Upper lobe of right lung (tissue), 1 donor: ENCODE measurements around the gene BRME1. TPM values are rescaled to one million over a fixed set of nuclear protein-coding genes. Genes with fewer than 3 reads are reported as not detected.
A peak's percentile ranks its signal among the peaks of the same experiment; 100 is the strongest.

Experiments
- ATAC-seq: fragments of 200-7000 bp; cut with Tn5 transposase; one replicate; pipeline ENCODE4 v1.9.1; 2020; ENCODE audit warnings: mild to moderate bottlenecking, moderate library complexity
- DNase-seq: peaks from one replicate; pipeline ENCODE4 v3.0.0-alpha.2; 2020
- H3K27ac ChIP-seq: fragments of 200-600 bp; one replicate; pipeline ENCODE4 v1.8.0; 2022
- H3K27me3 ChIP-seq: fragments of 200-600 bp; one replicate; pipeline ENCODE4 v1.8.0; 2022; ENCODE audit warnings: mild to moderate bottlenecking
- H3K36me3 ChIP-seq: fragments of 200-600 bp; one replicate; pipeline ENCODE4 v1.8.0; 2022
- H3K4me1 ChIP-seq: fragments of 200-600 bp; one replicate; pipeline ENCODE4 v1.8.0; 2022
- H3K4me3 ChIP-seq: fragments of 200-600 bp; one replicate; pipeline ENCODE4 v1.8.0; 2022; ENCODE audit warnings: mild to moderate bottlenecking
- H3K9me3 ChIP-seq: fragments of 200-600 bp; one replicate; pipeline ENCODE4 v1.8.0; 2022
- intact Hi-C: fragments of 100-400 bp; cut with DNase I; formaldehyde crosslinking; loops from one replicate; pipeline ENCODE4 v1.11.0; 2022
- total RNA-seq: library from RNA; stranded (reverse); fragmentation: NEBNext Ultra II Directional; extraction: Animal tissue kit (Norgen Biotek cat#: 25700); gene quantifications from one replicate; pipeline ENCODE4 v1.2.1, GENCODE V29; 2021
- TF ChIP-seq, protein P1 (sequence below): fragments of 200-600 bp; IDR thresholded peaks from one replicate; pipeline ENCODE4 v1.8.0; 2022; ENCODE audit warnings: antibody characterized with exemption
- donor health status: DM: no; HTN: yes; CAD: no; lungs with severe emphysema.

The BRME1 gene
- total RNA-seq, 1 donor from 2014 or later = 2.0 TPM

DNA sequence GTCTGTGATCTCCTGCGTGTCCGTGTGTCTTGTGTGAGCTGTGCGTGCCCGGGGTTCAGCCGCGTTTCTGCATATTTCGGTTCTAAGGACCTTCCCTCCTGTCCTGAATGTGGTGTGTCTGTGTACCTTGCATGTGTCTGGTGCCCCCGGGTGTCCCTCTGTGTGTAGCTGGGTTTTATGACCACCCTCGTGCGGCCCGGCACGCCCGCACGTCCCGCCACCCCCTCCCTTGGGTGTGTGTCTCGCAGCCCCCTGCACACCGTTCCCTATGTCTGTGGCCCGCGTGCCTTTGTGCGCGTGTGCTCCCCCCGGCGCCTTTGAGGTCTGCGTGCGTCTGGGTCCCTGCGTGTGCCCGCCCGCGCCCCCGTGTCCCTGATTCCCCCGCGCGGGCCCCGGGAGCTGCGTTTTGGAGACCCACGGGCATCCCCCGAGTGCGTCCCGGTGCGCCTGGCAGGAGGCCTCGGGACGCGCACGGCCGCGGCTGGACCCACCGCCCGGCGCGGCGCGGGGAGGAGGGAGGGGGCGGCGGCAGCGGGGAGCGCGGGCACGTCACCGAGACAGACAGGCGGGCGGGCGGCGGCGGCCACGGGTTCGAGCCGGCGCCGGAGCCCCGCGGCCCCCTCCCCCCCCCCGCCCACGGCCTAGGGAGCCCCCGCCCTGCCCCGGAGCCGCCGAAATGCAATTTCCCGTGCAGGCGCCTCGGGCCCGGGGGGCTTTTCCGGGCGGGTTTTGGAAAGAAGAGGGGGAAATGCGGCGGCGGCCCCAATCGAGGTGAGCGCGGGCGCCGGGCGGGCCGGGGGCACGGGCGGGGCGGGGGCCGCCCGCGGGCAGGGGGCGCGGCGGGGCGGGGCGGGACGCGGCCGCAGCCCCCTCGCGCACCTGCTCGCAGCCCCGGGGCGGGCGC, 41.0 kb downstream of the BRME1 start:
- Histone ChIP-seq H3K9me3 (no peaks in the 10 kb centered on the region), H3K4me1 (peaks cover 33% of the 10 kb centered on the region), H3K27me3 (no peaks in the 10 kb centered on the region), H3K4me3 (peak overlapping the region; percentile 61), H3K27ac (peak overlapping the region; percentile 24), H3K36me3 (no peaks in the 10 kb centered on the region)
- ATAC-seq (no peak), DNase-seq (no peak)
- intact Hi-C loops = loop anchor here (5.0 kb wide), 1 partner anchor 78 kb away; no protein-coding TSS in a partner anchor
- TF ChIP-seq, protein P1, sequence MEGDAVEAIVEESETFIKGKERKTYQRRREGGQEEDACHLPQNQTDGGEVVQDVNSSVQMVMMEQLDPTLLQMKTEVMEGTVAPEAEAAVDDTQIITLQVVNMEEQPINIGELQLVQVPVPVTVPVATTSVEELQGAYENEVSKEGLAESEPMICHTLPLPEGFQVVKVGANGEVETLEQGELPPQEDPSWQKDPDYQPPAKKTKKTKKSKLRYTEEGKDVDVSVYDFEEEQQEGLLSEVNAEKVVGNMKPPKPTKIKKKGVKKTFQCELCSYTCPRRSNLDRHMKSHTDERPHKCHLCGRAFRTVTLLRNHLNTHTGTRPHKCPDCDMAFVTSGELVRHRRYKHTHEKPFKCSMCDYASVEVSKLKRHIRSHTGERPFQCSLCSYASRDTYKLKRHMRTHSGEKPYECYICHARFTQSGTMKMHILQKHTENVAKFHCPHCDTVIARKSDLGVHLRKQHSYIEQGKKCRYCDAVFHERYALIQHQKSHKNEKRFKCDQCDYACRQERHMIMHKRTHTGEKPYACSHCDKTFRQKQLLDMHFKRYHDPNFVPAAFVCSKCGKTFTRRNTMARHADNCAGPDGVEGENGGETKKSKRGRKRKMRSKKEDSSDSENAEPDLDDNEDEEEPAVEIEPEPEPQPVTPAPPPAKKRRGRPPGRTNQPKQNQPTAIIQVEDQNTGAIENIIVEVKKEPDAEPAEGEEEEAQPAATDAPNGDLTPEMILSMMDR = no peak

DNA sequence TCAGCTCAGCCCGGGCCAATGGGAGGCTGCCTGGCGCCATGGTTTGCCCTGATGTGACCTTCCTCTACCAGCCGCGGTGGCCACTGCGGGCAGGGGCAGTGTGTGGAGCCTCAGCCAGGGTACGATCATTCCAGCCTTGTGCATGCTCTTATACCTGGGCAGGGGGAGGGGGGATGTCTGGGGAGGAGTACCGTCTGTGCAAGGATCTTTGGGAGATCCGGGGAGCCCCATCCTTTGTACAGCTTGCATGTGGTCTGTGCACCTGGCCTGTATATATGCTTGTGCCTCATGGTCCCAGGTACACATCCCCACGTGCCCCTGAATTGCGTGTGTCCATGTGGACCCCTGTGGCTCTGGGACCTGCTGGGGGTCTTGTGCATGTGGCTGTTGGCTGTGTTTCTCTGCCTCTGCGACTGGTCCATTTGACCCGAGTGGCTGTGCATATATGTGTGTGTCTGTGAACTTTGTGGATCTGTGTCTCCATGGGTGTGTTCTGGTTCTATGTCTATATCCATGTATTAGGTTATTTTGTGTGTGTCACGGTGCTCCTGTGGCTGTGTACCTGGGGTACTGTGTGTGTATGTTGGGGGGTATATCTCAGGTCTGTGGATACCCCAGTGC, 41.8 kb downstream of the BRME1 start:
- Histone ChIP-seq H3K4me3 (no peak overlapping the region), H3K4me1 (peaks cover 33% of the 10 kb centered on the region)
- ATAC-seq = no peak

DNA sequence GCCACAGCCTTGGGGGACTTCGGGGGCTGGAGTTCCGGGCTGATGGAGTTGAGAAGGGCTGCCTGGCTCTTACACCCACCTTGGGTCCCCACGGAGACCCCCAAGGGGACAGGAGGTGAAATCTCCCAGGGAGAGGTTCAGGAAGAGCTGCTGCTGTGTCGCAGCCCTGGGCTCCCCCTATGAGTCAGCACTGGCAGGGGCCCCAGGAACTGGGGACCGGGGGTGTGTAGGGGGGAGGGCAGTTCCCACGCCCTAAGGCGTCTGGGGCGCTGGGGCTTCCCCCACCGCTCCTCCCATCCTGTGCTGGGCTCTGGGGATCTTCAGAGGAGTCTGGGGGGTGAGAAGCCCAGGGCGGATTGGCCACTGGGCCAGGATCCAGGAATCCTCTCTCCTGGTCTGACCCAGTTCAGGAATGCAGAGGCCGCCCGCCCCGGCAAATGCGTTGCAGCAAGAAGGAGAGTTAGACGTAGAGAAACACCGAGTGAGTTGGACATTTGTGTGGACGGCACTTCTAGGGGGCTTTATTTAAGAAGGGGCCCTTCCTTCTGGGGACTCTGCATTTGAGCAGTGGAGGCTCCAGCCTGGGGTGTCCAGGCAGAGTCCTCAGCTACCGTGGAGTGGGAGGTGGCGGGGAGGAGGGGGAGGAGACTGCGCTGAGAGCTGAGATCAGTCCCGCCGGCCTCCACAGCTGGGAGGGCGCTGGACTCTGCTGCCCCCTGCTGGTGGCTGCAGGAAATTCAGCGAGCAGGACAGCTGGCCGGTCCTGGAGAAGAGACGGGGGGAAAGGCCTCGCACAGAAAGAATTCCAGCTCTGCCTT, 44.0 kb downstream of the BRME1 start:
- DNase-seq (peak; percentile 96), ATAC-seq (peak; percentile 96)
- Histone ChIP-seq H3K27ac (peak overlapping the region; percentile 94), H3K4me3 (peak overlapping the region; percentile 54), H3K36me3 (no peaks in the 10 kb centered on the region), H3K4me1 (peaks cover 33% of the 10 kb centered on the region), H3K27me3 (no peaks in the 10 kb centered on the region), H3K9me3 (no peaks in the 10 kb centered on the region)
- intact Hi-C loops = loop anchor here (5.0 kb wide), 1 partner anchor 75 kb away; no protein-coding TSS in a partner anchor
- TF ChIP-seq, protein P1 = peak; percentile 99

More for the DNA sequence above, 41.8 kb downstream of the BRME1 start:
- Histone ChIP-seq H3K27ac (peak overlapping the region; percentile 24), H3K36me3 (no peaks in the 10 kb centered on the region), H3K9me3 (no peaks in the 10 kb centered on the region), H3K27me3 (no peaks in the 10 kb centered on the region)
- TF ChIP-seq, protein P1 = no peak
- intact Hi-C loops = loop anchor here (5.0 kb wide), 1 partner anchor 77 kb away; no protein-coding TSS in a partner anchor
- no peak for DNase-seq

DNA sequence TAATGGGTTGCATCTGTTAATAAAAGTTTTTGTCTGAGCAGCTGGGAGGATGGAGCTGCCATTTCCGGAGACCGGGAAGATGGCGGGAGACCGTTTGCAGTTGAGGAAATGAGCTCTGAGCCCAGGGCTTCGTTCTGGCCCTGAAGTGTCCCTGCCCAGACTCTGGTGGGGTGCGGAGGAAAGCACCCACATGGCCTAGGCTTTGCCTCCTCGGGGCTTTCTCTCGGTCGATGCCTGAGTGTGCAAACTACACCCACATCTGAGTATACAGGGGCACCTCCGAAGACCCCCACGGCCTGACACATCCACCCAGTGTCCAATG, 44.6 kb downstream of the BRME1 start:
- Histone ChIP-seq H3K4me3 (peak overlapping the region; percentile 54), H3K36me3 (no peaks in the 10 kb centered on the region), H3K27me3 (no peaks in the 10 kb centered on the region), H3K27ac (peak overlapping the region; percentile 94), H3K4me1 (peaks cover 31% of the 10 kb centered on the region), H3K9me3 (no peaks in the 10 kb centered on the region)
- intact Hi-C loops = loop anchor here (5.0 kb wide), 1 partner anchor 74 kb away; no protein-coding TSS in a partner anchor
- TF ChIP-seq, protein P1 = no peak
- DNase-seq (no peak), ATAC-seq (no peak)

DNA sequence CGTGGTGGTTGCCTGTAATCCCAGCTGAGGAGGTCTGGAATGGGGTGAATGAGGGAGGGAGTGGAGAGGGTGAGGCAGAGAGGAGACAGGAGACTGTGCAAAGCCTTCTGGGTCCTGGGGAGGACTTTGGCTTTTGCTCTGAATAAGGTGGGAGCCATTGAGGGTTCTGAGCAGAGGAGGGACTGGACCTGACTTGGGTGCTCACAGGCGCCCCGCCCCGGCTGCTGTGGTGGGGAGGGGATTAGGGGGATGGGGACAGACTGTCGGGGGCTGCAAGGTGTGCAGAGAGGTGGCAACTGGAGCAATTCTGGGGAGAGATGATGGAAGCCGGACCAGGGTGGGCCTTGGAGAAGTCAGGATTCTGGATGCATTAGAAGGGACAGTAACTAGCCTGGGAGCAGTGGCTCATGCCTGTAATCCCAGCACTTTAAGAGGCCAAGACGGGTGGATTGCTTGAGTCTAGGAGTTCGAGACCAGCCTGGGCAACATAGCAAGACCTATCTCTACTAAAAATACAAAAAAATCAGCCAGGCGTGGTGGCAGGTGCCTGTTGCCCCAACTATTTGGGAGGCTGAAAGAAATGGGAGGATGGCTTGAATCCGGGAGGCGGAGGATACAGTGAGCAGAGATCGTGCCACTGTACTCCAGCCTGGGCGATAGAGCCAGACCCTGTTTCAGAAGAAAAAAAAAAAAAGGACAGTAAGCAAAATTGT, 45.1 kb downstream of the BRME1 start:
- intact Hi-C loops = loop anchor here (5.0 kb wide), 1 partner anchor 74 kb away; no protein-coding TSS in a partner anchor
- Histone ChIP-seq H3K4me1 (peaks cover 26% of the 10 kb centered on the region), H3K27ac (peak overlapping the region; percentile 94), H3K4me3 (peak overlapping the region; percentile 54), H3K27me3 (no peaks in the 10 kb centered on the region), H3K9me3 (no peaks in the 10 kb centered on the region), H3K36me3 (no peaks in the 10 kb centered on the region)
- TF ChIP-seq, protein P1 = no peak
- ATAC-seq = no peak
- DNase-seq = no peak
